ENCODE data around the gene FFAR3.

DNA sequence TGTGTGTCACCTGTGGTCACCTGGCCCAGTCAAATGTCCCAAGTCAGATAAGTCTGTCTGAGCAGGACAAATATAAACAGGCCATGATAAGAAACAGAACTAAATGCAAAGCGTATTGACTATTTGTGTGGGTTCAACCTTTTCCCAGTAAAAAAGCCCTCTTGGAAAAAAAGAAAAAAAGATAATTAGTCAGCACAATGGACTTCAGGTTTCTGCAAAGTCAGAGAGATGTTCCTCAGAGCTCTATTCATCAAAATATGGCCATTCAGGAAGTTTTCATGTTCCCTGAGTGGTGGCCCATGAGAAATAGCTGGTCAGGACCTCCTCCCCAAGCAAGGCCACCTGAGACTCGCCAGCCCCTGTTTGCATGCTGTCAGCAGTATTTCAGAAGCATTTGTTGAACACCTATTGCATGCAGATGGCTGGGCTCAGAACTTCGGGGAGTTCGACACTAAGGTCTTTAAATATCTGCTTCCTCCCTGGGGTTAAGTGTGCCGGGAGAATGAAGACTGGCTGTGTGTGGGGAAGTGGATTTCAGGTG, 2.7 kb downstream of the FFAR3 start:
- TF ChIP-seq, protein P1, sequence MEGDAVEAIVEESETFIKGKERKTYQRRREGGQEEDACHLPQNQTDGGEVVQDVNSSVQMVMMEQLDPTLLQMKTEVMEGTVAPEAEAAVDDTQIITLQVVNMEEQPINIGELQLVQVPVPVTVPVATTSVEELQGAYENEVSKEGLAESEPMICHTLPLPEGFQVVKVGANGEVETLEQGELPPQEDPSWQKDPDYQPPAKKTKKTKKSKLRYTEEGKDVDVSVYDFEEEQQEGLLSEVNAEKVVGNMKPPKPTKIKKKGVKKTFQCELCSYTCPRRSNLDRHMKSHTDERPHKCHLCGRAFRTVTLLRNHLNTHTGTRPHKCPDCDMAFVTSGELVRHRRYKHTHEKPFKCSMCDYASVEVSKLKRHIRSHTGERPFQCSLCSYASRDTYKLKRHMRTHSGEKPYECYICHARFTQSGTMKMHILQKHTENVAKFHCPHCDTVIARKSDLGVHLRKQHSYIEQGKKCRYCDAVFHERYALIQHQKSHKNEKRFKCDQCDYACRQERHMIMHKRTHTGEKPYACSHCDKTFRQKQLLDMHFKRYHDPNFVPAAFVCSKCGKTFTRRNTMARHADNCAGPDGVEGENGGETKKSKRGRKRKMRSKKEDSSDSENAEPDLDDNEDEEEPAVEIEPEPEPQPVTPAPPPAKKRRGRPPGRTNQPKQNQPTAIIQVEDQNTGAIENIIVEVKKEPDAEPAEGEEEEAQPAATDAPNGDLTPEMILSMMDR (IDR thresholded peaks at IDR 0.05): no peak
- no peak for TF ChIP-seq POLR2A (IDR thresholded peaks at IDR 0.05)
- no peak for TF ChIP-seq POLR2AphosphoS5 (IDR thresholded peaks at IDR 0.05)
- no peak for TF ChIP-seq EP300 (IDR thresholded peaks at IDR 0.05)

All from sigmoid colon (tissue), 4 donors.